Stimulated activated memory B cell treated with anti-CD40 and anti-IgM and Interleukin-4, amounts not matched to agents 10 μg/mL and 1 μg/mL and 100 μg/mL, for 72 hours (primary cell): Measurements from ENCODE around the gene RNASEH1.

Source experiments
- ATAC-seq: fragments of 150-1000 bp; cut with Tn5 transposase; 2 replicates; pipeline ENCODE4 v1.10.0; 2021
- H3K27ac Mint-ChIP-seq: one replicate; pipeline ENCODE4 v1.8.0; 2022; ENCODE audit warnings: mild to moderate bottlenecking, mixed read lengths
- H3K27me3 Mint-ChIP-seq: one replicate; pipeline ENCODE4 v1.8.0; 2022; ENCODE audit warnings: mixed read lengths
- H3K36me3 Mint-ChIP-seq: one replicate; pipeline ENCODE4 v1.8.0; 2022; ENCODE audit warnings: mixed read lengths
- H3K4me1 Mint-ChIP-seq: one replicate; pipeline ENCODE4 v1.8.0; 2022; ENCODE audit warnings: mixed read lengths
- H3K4me3 Mint-ChIP-seq: one replicate; pipeline ENCODE4 v1.8.0; 2022; ENCODE audit warnings: mild to moderate bottlenecking, moderate library complexity, mixed read lengths
- H3K9me3 Mint-ChIP-seq: one replicate; pipeline ENCODE4 v1.8.0; 2022; ENCODE audit warnings: mixed read lengths

The RNASEH1 gene, protein sequence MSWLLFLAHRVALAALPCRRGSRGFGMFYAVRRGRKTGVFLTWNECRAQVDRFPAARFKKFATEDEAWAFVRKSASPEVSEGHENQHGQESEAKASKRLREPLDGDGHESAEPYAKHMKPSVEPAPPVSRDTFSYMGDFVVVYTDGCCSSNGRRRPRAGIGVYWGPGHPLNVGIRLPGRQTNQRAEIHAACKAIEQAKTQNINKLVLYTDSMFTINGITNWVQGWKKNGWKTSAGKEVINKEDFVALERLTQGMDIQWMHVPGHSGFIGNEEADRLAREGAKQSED

DNA sequence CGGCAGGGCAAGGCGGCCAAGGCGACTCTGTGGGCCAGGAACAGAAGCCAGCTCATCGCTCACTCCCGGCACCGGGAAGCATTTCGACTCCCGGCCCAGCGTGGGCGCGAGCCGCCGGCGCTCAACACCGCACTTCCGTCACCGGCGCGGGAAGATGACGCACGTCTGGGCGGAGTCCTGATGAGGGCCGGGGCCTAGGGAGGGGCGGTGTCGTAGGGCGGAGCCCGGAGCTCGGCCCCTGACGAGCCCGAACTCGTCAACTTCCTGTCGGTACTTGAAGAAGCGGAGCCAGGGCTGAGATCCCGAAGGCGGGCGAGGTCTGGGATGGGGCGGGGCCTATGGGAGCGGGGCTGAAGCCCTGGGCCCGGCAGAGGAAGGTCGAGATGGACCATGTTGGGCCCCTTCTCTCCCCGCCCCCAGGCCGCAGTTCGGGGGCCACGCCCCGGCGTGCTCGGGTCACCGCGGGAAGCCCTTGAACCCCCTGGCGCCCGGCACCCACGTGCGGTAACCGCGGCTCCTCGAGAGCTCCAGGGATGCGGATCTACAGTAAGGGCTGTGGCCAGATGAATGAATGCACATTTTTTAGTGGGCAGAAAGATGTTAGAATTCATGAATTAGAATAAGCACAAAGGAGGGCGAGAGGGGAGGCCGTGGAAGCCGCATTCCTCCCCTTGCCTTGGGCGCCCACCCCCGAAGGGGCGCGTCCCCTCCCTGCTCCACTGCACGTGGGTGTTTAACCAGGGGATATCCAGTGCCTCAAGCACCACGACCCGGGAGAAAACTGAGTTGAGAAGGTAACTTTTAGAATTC lies at the start of gene RNASEH1:
TSS of gene RNASEH1 (minus strand) at position 129 of the 810 bp plus-strand sequence. CDS start at position 56, 73 bp downstream.
- ATAC-seq = peak; percentile 99
- Mint-ChIP-seq H3K4me1 (peaks cover 41% of the 10 kb centered on the region), H3K27me3 (no peaks in the 10 kb centered on the region), H3K27ac (peak within 1 kb of the TSS; percentile 94), H3K36me3 (peaks cover 48% of the 10 kb centered on the region), H3K9me3 (no peaks in the 10 kb centered on the region), H3K4me3 (peak within 1 kb of the TSS; percentile 87)

- no peak for ATAC-seq
- peaks cover 23% of the 10 kb centered on the region for H3K27me3 Mint-ChIP-seq
- no peaks in the 10 kb centered on the region for H3K9me3 Mint-ChIP-seq
- no peak overlapping the region for H3K4me3 Mint-ChIP-seq
- no peaks in the 10 kb centered on the region for H3K36me3 Mint-ChIP-seq
- H3K27ac Mint-ChIP-seq = no peak overlapping the region
- H3K4me1 Mint-ChIP-seq = peaks cover 12% of the 10 kb centered on the region
These were observed 48.5 kb upstream of the RNASEH1 start for GRCh38 chr2:3606370-3607201.

GRCh38 chr2:3606028-3606369 lies 47.9 kb upstream of the RNASEH1 start:
- H3K9me3 Mint-ChIP-seq = no peaks in the 10 kb centered on the region
- H3K36me3 Mint-ChIP-seq = no peaks in the 10 kb centered on the region
- no peak overlapping the region for H3K4me3 Mint-ChIP-seq
- H3K27ac Mint-ChIP-seq = no peak overlapping the region
- peaks cover 12% of the 10 kb centered on the region for H3K4me1 Mint-ChIP-seq
- no peak for ATAC-seq
- H3K27me3 Mint-ChIP-seq = peaks cover 17% of the 10 kb centered on the region

DNA sequence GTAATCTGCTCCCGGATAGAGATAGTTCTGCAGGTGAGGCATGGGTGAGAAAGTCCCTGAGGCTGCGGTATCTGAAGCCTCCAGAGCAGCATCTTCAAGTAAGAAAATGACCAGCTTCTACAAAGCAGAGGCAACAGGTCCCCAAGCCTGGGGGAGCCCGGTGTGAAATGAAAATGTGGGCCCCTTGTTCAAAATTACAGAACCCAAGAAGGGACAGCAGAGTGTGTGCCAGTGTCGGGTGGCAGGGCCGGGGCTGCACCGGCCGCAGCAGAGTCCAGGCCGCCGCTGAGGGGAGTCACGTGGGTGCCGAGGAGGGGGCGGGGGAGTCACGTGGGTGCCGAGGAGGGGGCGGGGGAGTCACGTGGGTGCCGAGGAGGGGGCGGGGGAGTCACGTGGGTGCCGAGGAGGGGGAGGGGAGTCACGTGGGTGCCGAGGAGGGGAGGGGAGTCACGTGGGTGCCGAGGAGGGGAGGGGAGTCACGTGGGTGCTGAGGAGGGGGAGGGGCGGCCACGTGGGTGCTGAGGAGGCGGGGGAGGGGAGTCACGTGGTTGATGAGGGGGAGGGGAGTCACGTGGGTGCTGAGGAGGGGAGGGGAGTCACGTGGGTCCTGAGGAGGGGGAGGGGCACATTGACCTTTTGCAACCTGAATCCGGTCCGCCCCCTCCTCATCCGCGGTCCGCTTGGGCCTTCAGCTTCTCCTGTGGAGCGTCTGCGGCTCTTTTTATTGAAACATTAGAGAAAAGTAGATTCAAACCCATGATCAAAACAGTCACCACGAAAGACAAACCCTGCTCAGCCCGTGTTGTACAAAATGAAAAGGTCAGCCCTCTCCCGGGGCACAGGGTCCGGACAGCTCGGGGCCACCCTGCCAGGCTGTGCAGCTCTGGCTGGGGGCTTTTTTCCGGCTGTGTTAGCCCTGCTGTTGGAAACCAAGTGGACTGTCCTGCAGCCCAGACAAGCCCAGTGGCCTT lies 47.1 kb upstream of the RNASEH1 start:
- Mint-ChIP-seq H3K27ac (peak overlapping the region; percentile 69), H3K27me3 (peaks cover 11% of the 10 kb centered on the region), H3K4me1 (peaks cover 12% of the 10 kb centered on the region), H3K4me3 (peak overlapping the region; percentile 60), H3K9me3 (no peaks in the 10 kb centered on the region), H3K36me3 (no peaks in the 10 kb centered on the region)
- no peak for ATAC-seq

- Mint-ChIP-seq H3K4me3 (no peak overlapping the region), H3K9me3 (no peaks in the 10 kb centered on the region), H3K4me1 (peaks cover 12% of the 10 kb centered on the region), H3K36me3 (no peaks in the 10 kb centered on the region), H3K27me3 (peaks cover 11% of the 10 kb centered on the region), H3K27ac (peak overlapping the region; percentile 69)
- no peak for ATAC-seq
These were observed 46.2 kb upstream of the RNASEH1 start for GRCh38 chr2:3604207-3604877.

DNA sequence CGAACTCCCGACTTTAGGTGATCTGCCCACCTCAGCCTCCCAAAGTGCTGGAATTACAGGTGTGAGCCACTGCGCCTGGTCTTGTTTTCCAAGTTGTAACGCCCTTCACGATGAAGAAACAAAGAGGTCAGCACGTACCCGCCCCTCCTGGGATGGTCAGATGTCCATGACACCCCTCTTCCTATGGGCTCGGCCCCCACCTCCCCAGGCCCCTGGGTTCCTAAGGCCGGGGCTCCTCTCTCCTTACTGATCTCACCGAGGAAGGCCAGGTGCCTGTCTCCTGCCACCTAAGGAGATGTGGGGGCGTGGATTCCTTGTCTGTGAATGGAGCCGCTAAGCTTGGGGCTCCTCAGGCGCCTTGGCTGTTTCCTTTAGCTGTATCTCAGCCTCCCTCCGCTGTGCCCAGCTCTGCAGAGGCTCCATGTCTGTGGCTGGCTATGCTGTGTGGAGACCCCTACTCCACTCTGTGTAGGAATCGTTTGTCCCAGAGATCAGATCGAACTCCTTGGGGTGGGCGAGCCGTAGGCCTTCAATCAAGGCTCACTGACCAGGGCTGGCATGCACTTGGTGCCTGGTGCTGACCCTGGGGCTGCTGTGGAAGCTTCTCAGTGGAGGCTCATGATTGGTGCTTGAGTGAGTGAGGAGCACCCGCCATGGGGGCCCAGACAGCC lies 45.5 kb upstream of the RNASEH1 start:
- ATAC-seq = no peak
- H3K27me3 Mint-ChIP-seq = peaks cover 13% of the 10 kb centered on the region
- peaks cover 7% of the 10 kb centered on the region for H3K4me1 Mint-ChIP-seq
- no peak overlapping the region for H3K27ac Mint-ChIP-seq
- no peaks in the 10 kb centered on the region for H3K36me3 Mint-ChIP-seq
- H3K9me3 Mint-ChIP-seq = no peaks in the 10 kb centered on the region
- no peak overlapping the region for H3K4me3 Mint-ChIP-seq

DNA sequence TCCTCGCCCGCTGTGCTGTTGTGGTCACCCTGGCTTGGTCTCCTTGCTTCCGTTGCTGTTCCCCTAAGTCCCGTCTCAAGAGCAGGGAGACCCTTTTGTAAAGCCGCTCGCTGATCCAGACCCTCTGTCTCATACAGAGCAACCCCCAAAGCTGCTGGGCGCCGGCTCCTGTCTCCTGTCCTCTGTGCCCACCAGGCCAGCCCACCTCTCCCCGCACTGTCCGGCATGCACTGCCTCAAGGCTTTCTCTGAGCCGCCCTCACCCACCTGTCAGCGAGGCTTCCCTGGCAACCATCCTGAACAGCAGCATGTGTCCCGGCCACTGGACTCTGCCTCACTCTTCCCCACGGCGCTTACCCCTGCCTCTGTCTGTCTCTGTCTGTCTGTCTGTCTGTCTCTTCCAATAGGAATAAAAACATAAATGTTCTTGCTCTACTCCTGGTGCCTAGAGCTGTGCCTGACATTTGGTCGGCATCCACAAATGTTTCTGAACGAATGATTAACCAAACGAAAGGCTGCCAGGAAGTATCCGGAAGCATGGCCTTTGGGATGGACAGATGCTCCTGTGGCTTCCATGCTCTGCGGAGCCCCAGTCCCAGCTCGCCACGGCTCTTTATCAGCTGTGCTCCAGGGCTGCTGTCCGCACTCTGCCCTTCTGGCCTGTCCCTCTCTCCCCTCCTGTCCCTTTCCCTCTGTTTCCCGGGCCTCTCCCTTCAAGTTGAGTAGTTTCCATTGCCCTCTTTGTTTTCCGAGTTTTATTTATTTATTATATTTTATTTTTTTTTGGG lies 44.6 kb upstream of the RNASEH1 start:
- H3K9me3 Mint-ChIP-seq = no peaks in the 10 kb centered on the region
- peaks cover 5% of the 10 kb centered on the region for H3K36me3 Mint-ChIP-seq
- ATAC-seq = no peak
- peaks cover 21% of the 10 kb centered on the region for H3K27me3 Mint-ChIP-seq
- H3K27ac Mint-ChIP-seq = no peak overlapping the region
- no peak overlapping the region for H3K4me3 Mint-ChIP-seq
- peaks cover 12% of the 10 kb centered on the region for H3K4me1 Mint-ChIP-seq

DNA sequence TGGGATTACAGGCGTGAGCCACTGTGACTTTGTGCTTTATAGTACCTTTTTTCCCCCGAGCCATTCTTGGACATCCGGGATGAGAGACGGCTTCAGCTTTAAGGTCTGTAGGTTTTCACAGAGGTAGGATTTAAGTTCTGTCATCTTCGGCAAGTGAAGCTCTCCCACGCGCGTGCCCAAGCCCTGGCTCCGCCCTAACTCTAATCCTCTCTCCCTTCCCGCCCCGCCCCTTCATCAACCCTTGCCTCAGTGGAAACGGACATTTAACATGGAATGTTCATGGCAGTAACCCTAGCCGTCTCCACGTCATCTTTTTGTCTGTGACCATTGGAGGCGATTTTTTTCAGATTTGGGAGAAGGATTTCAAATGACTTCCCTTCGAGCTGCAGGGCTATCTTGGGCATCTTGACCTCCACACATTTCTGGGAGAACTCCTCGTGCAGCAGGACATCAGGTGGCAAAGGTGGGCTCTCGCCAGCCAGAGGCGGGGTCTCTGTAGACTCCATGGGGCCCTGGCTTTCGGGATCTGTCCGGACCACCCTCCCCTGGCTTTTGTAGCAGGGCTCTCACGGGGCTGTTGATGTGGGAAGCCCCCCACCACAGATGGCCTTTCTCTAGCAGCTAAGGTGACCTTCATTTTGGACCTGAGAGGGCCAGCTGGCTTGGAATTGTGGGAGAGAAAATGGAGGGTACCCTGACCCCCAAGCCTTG lies 43.6 kb upstream of the RNASEH1 start:
- H3K36me3 Mint-ChIP-seq = peaks cover 5% of the 10 kb centered on the region
- H3K9me3 Mint-ChIP-seq = no peaks in the 10 kb centered on the region
- peaks cover 22% of the 10 kb centered on the region for H3K4me1 Mint-ChIP-seq
- no peak for ATAC-seq
- H3K27ac Mint-ChIP-seq = no peak overlapping the region
- H3K4me3 Mint-ChIP-seq = no peak overlapping the region
- peaks cover 21% of the 10 kb centered on the region for H3K27me3 Mint-ChIP-seq

DNA sequence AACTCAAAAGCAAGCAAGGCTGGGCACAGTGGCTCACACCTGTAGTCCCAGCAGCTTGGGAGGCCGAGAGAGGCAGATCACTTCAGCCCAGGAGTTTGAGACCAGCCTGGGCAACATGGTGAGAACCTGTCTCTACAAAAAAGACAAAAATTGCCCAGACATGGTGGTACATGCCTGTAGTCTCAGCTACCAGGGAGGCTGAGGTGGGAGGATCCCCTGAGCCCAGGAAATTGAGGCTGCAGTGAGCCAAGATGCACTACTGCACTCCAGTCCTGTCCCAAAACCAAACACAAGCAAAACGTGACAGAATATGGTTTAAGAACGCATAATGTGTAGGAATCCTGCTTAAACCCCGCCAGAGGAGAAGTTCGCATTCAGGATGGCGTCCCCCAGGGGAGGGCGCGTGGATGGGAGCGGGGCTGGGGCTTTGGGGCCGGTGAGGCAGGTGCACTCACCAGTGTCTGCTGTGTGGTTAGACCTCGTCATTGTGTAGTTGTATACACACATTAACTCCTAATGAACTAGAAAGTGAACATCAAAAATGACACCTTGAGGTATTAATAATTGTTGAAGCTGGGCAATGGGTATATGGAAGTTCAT lies 42.2 kb upstream of the RNASEH1 start:
- H3K27me3 Mint-ChIP-seq = peaks cover 21% of the 10 kb centered on the region
- no peak overlapping the region for H3K27ac Mint-ChIP-seq
- no peak for ATAC-seq
- peaks cover 33% of the 10 kb centered on the region for H3K4me1 Mint-ChIP-seq
- no peak overlapping the region for H3K4me3 Mint-ChIP-seq
- H3K9me3 Mint-ChIP-seq = no peaks in the 10 kb centered on the region
- H3K36me3 Mint-ChIP-seq = peaks cover 5% of the 10 kb centered on the region

DNA sequence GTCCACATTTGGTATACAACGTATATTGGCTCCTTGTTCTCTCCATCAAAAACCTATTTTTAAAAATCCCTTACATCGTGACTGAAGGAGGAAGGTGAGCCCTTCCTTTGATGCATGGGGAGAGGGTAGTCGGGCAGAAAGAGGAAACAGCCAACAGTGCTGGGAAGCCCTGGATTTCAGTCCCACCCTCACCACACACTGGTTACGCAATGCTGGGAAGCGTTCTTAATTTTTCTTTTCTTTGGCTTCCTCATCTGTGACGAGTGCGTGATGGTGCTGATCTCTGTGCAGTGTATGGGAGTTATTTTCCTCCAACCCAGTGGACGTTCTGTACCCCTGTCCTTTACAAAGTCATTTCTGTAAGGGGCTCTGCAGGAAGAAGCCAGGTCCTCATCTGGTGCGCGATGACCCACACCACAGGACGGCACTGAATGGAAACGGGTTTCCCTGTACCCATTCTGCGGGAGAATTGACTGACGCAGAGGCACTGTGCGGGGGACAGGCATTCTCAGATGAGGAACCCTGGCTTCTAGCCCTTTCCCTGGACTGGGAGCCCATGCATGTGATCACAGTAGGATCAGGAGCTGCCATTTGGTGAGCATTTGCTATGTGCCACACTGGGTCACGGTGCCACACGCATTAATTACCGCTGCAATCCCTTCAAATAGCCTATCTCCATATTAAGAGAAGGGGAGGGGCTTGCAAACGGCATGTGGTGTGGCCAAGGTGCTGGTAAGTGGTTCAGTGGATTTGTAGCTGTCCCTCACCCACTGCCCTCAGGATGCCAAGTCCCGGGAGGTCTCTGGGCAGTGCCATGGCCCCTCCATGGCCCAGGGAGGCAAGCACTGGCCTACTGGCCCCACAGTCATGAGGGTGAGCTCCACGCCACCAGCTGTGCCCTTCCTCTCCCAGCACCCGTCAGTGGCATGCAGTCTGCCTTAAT lies 41.0 kb upstream of the RNASEH1 start:
- no peak overlapping the region for H3K4me3 Mint-ChIP-seq
- H3K9me3 Mint-ChIP-seq = no peaks in the 10 kb centered on the region
- no peak for ATAC-seq
- H3K4me1 Mint-ChIP-seq = peaks cover 29% of the 10 kb centered on the region
- no peak overlapping the region for H3K27ac Mint-ChIP-seq
- H3K36me3 Mint-ChIP-seq = peaks cover 5% of the 10 kb centered on the region
- H3K27me3 Mint-ChIP-seq = peaks cover 21% of the 10 kb centered on the region

DNA sequence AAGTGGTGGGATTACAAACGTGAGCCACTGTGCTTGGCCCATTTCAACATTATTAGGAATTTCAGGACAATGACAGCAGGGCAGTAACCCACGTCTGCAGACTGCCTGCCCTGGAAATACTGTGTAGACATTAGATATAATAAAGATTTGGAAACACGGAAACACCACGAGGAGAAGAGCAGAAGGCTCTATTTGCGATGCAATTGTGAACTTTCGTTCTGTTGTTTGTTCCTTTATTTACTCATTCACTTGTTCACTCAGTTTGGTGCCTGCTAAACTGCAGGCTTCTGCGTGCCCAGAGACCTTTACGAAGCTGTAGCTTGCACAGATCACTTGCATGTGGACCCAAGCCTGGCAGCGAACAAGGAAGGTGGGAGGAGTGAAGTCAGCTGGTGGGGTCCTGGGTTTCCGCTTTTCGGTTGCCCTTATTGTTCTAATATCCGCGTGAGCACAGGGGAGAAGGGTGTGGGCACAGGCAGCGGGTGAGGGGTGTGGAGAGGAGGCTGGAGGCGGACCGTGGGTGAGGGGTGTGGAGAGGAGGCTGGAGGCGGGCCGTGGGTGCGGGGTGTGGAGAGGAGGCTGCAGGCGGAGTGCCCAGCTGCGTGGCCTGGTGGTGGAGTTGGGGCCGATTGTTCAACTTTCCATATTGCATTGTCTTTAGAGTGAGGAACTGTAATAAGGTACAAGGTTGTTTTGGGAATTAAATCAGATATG lies 40.2 kb upstream of the RNASEH1 start:
- H3K27ac Mint-ChIP-seq = peak overlapping the region; percentile 48
- peaks cover 8% of the 10 kb centered on the region for H3K36me3 Mint-ChIP-seq
- H3K4me1 Mint-ChIP-seq = peaks cover 29% of the 10 kb centered on the region
- no peak overlapping the region for H3K4me3 Mint-ChIP-seq
- ATAC-seq = no peak
- no peaks in the 10 kb centered on the region for H3K9me3 Mint-ChIP-seq
- peaks cover 21% of the 10 kb centered on the region for H3K27me3 Mint-ChIP-seq
